Measurements from ENCODE around the gene HHAT. TPM values are rescaled to one million over a fixed set of nuclear protein-coding genes. Genes with fewer than 3 reads are reported as not detected.
"Not testable (repeated sequence)": the region's sequence is repeated elsewhere in the genome, so short reads cannot be mapped to it uniquely, and the experiment has no call there.

HHAT gene
- total RNA-seq, 4 donors from 2014 or later: 3.4 to 5.2 (median 4.0) TPM

GRCh38 chr1:210352575-210352974, 23.9 kb downstream of the HHAT start:
- Histone ChIP-seq H3K4me1 (no peaks in the 10 kb centered on the region), H3K9me3 (no peaks in the 10 kb centered on the region), H3K36me3 (peaks cover 0 to 14% (median 0%) of the 10 kb centered on the region in 3 donors), H3K4me3 (no peak overlapping the region), H3K27ac (no peak overlapping the region), H3K27me3 (no peaks in the 10 kb centered on the region)
- intact Hi-C loops (cut with DNase I): no loop called here
- TF ChIP-seq CTCF (IDR thresholded peaks at IDR 0.05) (no peak), POLR2A (IDR thresholded peaks at IDR 0.05) (no peak)
- WGBS, 2 donors: 81 to 92% methylated on average over 4 of the region's 4 CpGs
- no peak for DNase-seq

- 91 to 100% methylated on average over 3 of the region's 3 CpGs for WGBS, 2 donors
- DNase-seq; H3K4me3 ChIP-seq; H3K9me3 ChIP-seq; H3K4me1 ChIP-seq; H3K36me3 ChIP-seq; H3K27me3 ChIP-seq; H3K27ac ChIP-seq; intact Hi-C loops (cut with DNase I): not testable (repeated sequence)
These were observed 25.6 kb downstream of the HHAT start for GRCh38 chr1:210354305-210354704.

- DNase-seq: no peak
- no peak for TF ChIP-seq POLR2A (IDR thresholded peaks at IDR 0.05)
- TF ChIP-seq CTCF (IDR thresholded peaks at IDR 0.05): no peak
- no peak overlapping the region for H3K27ac ChIP-seq
- 43 to 62% methylated on average over 3 of the region's 3 CpGs for WGBS, 2 donors
- no peaks in the 10 kb centered on the region for H3K27me3 ChIP-seq
- no peaks in the 10 kb centered on the region for H3K9me3 ChIP-seq
- peaks cover 5 to 28% (median 8%) of the 10 kb centered on the region in 3 donors for H3K4me1 ChIP-seq
- H3K4me3 ChIP-seq: no peak overlapping the region
- H3K36me3 ChIP-seq: no peaks in the 10 kb centered on the region
- intact Hi-C loops (cut with DNase I): loop anchor here (5.0 kb wide), 1 partner anchor 49 kb away; no protein-coding TSS in a partner anchor
These were observed 29.9 kb downstream of the HHAT start for GRCh38 chr1:210358626-210359025.

- no peak for DNase-seq
- intact Hi-C loops (cut with DNase I): loop anchor here (5.0 kb wide), 1 partner anchor 48 kb away; no protein-coding TSS in a partner anchor
These were observed 30.6 kb downstream of the HHAT start for GRCh38 chr1:210359255-210359654.

GRCh38 chr1:210360852-210361477, 32.3 kb downstream of the HHAT start:
- DNase-seq: no peak
- TF ChIP-seq POLR2A (IDR thresholded peaks at IDR 0.05): no peak
- TF ChIP-seq CTCF (IDR thresholded peaks at IDR 0.05): peak; percentile 29 to 72 (median 62)
- H3K4me3 ChIP-seq: no peak overlapping the region
- H3K27ac ChIP-seq: no peak overlapping the region
- no peaks in the 10 kb centered on the region for H3K27me3 ChIP-seq
- no peaks in the 10 kb centered on the region for H3K36me3 ChIP-seq
- H3K4me1 ChIP-seq: peaks cover 13 to 47% (median 20%) of the 10 kb centered on the region in 3 donors
- 32 to 35% methylated on average over 10 of the region's 10 CpGs for WGBS, 2 donors
- intact Hi-C loops (cut with DNase I): no loop called here
- H3K9me3 ChIP-seq: no peaks in the 10 kb centered on the region

More at GRCh38 chr1:210359255-210359654, 30.6 kb downstream of the HHAT start:
- Histone ChIP-seq H3K4me3 (no peak overlapping the region), H3K27me3 (no peaks in the 10 kb centered on the region), H3K27ac (no peak overlapping the region), H3K36me3 (no peaks in the 10 kb centered on the region), H3K4me1 (peaks cover 9 to 34% (median 14%) of the 10 kb centered on the region in 3 donors), H3K9me3 (no peaks in the 10 kb centered on the region)
- WGBS, 2 donors: 88 to 93% methylated on average over 3 of the region's 3 CpGs
- TF ChIP-seq CTCF (IDR thresholded peaks at IDR 0.05) (no peak), POLR2A (IDR thresholded peaks at IDR 0.05) (no peak)

Measured in esophagus squamous epithelium (tissue), 5 donors.